GM23338 (cell line): ENCODE data around the gene CSH2. TPM values are rescaled to one million over a fixed set of nuclear protein-coding genes. Genes with fewer than 3 reads are reported as not detected.

Source experiments
- ATAC-seq: fragments of 200-7000 bp; cut with Tn5 transposase; 3 replicates; pipeline ENCODE4 v1.9.1; 2020
- DNase-seq: peaks from one replicate; pipeline ENCODE4 v3.0.0-alpha.2; 2015; ENCODE audit warnings: low spot score
- H2AFZ ChIP-seq: fragments of 200-600 bp; sonication (generic); 2 replicates; pipeline ENCODE4 v1.8.0; 2016; ENCODE audit warnings: antibody characterized with exemption, mild to moderate bottlenecking, moderate library complexity
- H3F3A ChIP-seq: fragments of 200-600 bp; sonication (generic); replicated peaks from 2 replicates; pipeline ENCODE4 v1.8.0; 2017; ENCODE audit warnings: antibody characterized with exemption, mixed run types, low read depth
- H3K27ac ChIP-seq: fragments of 200-600 bp; sonication (generic); 2 replicates; pipeline ENCODE4 v1.6.1; 2016; ENCODE audit warnings: low read depth
- H3K27me3 ChIP-seq: fragments of 200-600 bp; sonication (generic); 2 replicates; pipeline ENCODE4 v1.8.0; 2016; ENCODE audit warnings: mild to moderate bottlenecking, mixed run types, moderate library complexity; ENCODE audit not compliant: insufficient read depth
- H3K36me3 ChIP-seq: fragments of 200-600 bp; sonication (generic); 2 replicates; pipeline ENCODE4 v1.8.0; 2016; ENCODE audit warnings: mild to moderate bottlenecking; ENCODE audit not compliant: insufficient read depth
- H3K4me1 ChIP-seq: fragments of 200-600 bp; sonication (generic); 2 replicates; pipeline ENCODE4 v1.8.0; 2016; ENCODE audit warnings: mild to moderate bottlenecking, moderate library complexity; ENCODE audit not compliant: insufficient read depth
- H3K4me2 ChIP-seq: fragments of 200-600 bp; sonication (generic); 2 replicates; pipeline ENCODE4 v1.7.1; 2017; ENCODE audit warnings: mixed run types
- H3K4me3 ChIP-seq: fragments of 200-600 bp; sonication (generic); 2 replicates; pipeline ENCODE4 v1.6.1; 2016; ENCODE audit warnings: mixed run types
- H3K79me2 ChIP-seq: fragments of 200-600 bp; sonication (generic); replicated peaks from 2 replicates; pipeline ENCODE4 v1.8.0; 2017; ENCODE audit warnings: mild to moderate bottlenecking; ENCODE audit not compliant: insufficient read depth
- H3K9me2 ChIP-seq: fragments of 200-600 bp; sonication (generic); 2 replicates; pipeline ENCODE4 v1.8.0; 2017; ENCODE audit not compliant: insufficient read depth
- H4K20me1 ChIP-seq: fragments of 200-600 bp; sonication (generic); replicated peaks from 2 replicates; pipeline ENCODE4 v1.8.0; 2017; ENCODE audit warnings: mild to moderate bottlenecking; ENCODE audit not compliant: insufficient read depth
- H3K27ac Mint-ChIP-seq: 2 replicates; pipeline ENCODE4 v1.8.0; 2020; ENCODE audit warnings: inconsistent platforms, mild to moderate bottlenecking, moderate library complexity, mixed read lengths
- H3K27me3 Mint-ChIP-seq: 3 replicates; pipeline ENCODE4 v1.8.0; 2022; ENCODE audit warnings: low read depth, mild to moderate bottlenecking, moderate library complexity, mixed read lengths, inconsistent platforms; ENCODE audit not compliant: insufficient read depth, poor library complexity
- H3K36me3 Mint-ChIP-seq: 3 replicates; pipeline ENCODE4 v1.8.0; 2021; ENCODE audit warnings: low read depth, mild to moderate bottlenecking, inconsistent platforms, moderate library complexity, mixed read lengths
- H3K4me1 Mint-ChIP-seq: 3 replicates; pipeline ENCODE4 v1.8.0; 2020; ENCODE audit warnings: mild to moderate bottlenecking, inconsistent platforms, mixed read lengths
- H3K4me3 Mint-ChIP-seq: 3 replicates; pipeline ENCODE4 v1.8.0; 2021; ENCODE audit warnings: moderate library complexity, mild to moderate bottlenecking, inconsistent platforms, mixed read lengths
- H3K9me3 Mint-ChIP-seq: 3 replicates; pipeline ENCODE4 v1.8.0; 2020; ENCODE audit warnings: moderate library complexity, mild to moderate bottlenecking, inconsistent platforms, mixed read lengths
- CREB1 ChIP-seq: fragments of 250-450 bp; sonication (Bioruptor Pico); IDR thresholded peaks from 2 replicates; pipeline ENCODE4 v1.5.0; 2020; ENCODE audit warnings: low read depth, mild to moderate bottlenecking, moderate library complexity
- EZH2 ChIP-seq: fragments of 200-600 bp; sonication (generic); IDR thresholded peaks from one replicate; pipeline ENCODE4 v1.8.0; 2017; ENCODE audit warnings: antibody characterized with exemption, mild to moderate bottlenecking, low read depth; ENCODE audit not compliant: unreplicated experiment
- EZH2phosphoT487 ChIP-seq: fragments of 200-600 bp; sonication (generic); IDR thresholded peaks from one replicate; pipeline ENCODE4 v1.8.1; 2018; ENCODE audit warnings: antibody characterized with exemption; ENCODE audit not compliant: unreplicated experiment
- JUNB ChIP-seq: IDR thresholded peaks from one replicate; pipeline ENCODE4 v1.6.1; 2016; ENCODE audit warnings: antibody characterized with exemption; ENCODE audit not compliant: unreplicated experiment
- NANOG ChIP-seq: IDR thresholded peaks from 2 replicates; pipeline ENCODE4 v1.6.1; 2016; ENCODE audit warnings: antibody characterized with exemption, borderline replicate concordance
- POLR2AphosphoS5 ChIP-seq: IDR thresholded peaks from 2 replicates; pipeline ENCODE4 v1.6.1; 2016; ENCODE audit warnings: antibody characterized with exemption, low read depth
- STAT1 ChIP-seq: IDR thresholded peaks from one replicate; pipeline ENCODE4 v1.6.1; 2016; ENCODE audit warnings: antibody characterized with exemption; ENCODE audit not compliant: unreplicated experiment
- ZNF114 ChIP-seq: fragments of 250-450 bp; sonication (Bioruptor Pico); IDR thresholded peaks from 2 replicates; pipeline ENCODE4 v1.5.0; 2020; ENCODE audit warnings: mild to moderate bottlenecking, moderate library complexity
- ZNF331 ChIP-seq: fragments of 250-450 bp; sonication (Bioruptor Pico); IDR thresholded peaks from 2 replicates; pipeline ENCODE4 v1.5.0; 2020; ENCODE audit warnings: low read depth, mild to moderate bottlenecking, moderate library complexity
- polyA plus RNA-seq: library from polyadenylated mRNA; unstranded; fragments of >200 nt; fragmentation: Nextera tagmentation; extraction: Ambion mirVana; gene quantifications from 2 replicates; pipeline ENCODE4 v1.2.1, GENCODE V29; 2016
- total RNA-seq: library from RNA; depleted of rRNA; stranded (reverse); fragments of >200 nt; shearing (Covaris generic); gene quantifications from 2 replicates; pipeline ENCODE4 v1.2.3, GENCODE V29; 2014
- TF ChIP-seq, protein P1 (sequence below): IDR thresholded peaks from one replicate; pipeline ENCODE4 v1.6.1; 2018; ENCODE audit warnings: antibody characterized with exemption; ENCODE audit not compliant: unreplicated experiment
- TF ChIP-seq, protein P2 (sequence below): IDR thresholded peaks from 2 replicates; pipeline ENCODE4 v1.6.1; 2016; ENCODE audit warnings: antibody characterized with exemption
- TF ChIP-seq, protein P3 (sequence below), 2 experiments: fragments of 200-600 bp in 1 of 2; sonication (generic) in 1 of 2; conservative IDR thresholded peaks; 2 replicates each; pipeline versions ENCODE4 v1.5.1 to v1.6.1; 2016 to 2017; ENCODE audit warnings: antibody characterized with exemption in 2 of 2, low read depth in 2 of 2, mild to moderate bottlenecking in 2 of 2, moderate library complexity in 1 of 2
- TF ChIP-seq, protein P4 (sequence below): fragments of 250-450 bp; sonication (Bioruptor Pico); IDR thresholded peaks from 2 replicates; pipeline ENCODE4 v1.5.0; 2020; ENCODE audit warnings: mild to moderate bottlenecking, moderate library complexity

CSH2 gene
- total and polyA plus RNA-seq, 2 experiments from 2014 or later = 0.37 TPM; not detected in 1

DNA sequence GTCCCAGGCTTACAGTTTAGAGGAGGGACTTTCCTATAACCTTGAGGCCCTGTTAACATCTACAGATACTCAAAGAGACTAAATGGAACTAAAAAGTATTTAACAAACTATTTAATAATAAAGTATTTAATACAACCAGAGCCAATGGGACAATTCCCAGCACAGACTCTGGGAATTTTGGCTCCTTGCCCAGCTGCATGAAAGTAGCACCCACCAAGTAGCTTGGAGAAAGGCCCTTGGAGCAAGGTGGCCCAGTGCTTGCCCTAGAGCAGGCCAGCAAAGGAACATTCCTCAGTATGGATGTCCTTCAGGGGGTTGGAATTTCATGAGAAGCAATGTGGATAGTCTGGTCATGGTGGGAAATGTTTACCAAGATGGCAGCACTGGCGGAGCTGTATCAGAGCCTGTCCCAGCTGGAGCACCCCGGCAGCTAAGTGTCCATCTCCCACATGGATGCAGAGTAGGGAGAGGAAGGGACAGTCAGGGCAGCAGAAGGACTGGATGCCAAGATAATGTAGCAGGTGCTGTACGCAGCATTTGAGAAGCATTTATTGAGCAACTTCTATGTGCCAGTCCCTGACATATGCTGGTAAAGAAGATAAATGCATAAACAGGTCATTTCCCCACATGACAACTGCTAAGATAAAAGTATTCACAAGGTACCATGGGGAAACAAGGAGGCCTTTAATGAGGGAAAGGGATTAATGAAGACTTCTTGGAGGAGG, 25.8 kb downstream of the CSH2 start:
- Histone ChIP-seq H3K27ac (no peak overlapping the region), H4K20me1 (no peaks in the 10 kb centered on the region), H3K4me2 (no peak overlapping the region), H3K4me1 (no peaks in the 10 kb centered on the region), H3K36me3 (no peaks in the 10 kb centered on the region), H3K4me3 (no peak overlapping the region), H3K79me2 (no peaks in the 10 kb centered on the region), H3K27me3 (peaks cover 47% of the 10 kb centered on the region), H3F3A (peaks cover 10% of the 10 kb centered on the region; the same call in 1 of the 2 replicates), H3K9me2 (peaks cover 11% of the 10 kb centered on the region), H2AFZ (no peak overlapping the region)
- ATAC-seq = no peak
- H3K4me1 Mint-ChIP-seq = peaks cover 8% of the 10 kb centered on the region
- no peak overlapping the region; the same call in 2 of the 3 replicates for H3K4me3 Mint-ChIP-seq
- peaks cover 5% of the 10 kb centered on the region; the same call in 1 of the 3 replicates for H3K36me3 Mint-ChIP-seq
- peaks cover 33% of the 10 kb centered on the region for H3K27me3 Mint-ChIP-seq
- H3K27ac Mint-ChIP-seq = no peak overlapping the region
- TF ChIP-seq, protein P1, sequence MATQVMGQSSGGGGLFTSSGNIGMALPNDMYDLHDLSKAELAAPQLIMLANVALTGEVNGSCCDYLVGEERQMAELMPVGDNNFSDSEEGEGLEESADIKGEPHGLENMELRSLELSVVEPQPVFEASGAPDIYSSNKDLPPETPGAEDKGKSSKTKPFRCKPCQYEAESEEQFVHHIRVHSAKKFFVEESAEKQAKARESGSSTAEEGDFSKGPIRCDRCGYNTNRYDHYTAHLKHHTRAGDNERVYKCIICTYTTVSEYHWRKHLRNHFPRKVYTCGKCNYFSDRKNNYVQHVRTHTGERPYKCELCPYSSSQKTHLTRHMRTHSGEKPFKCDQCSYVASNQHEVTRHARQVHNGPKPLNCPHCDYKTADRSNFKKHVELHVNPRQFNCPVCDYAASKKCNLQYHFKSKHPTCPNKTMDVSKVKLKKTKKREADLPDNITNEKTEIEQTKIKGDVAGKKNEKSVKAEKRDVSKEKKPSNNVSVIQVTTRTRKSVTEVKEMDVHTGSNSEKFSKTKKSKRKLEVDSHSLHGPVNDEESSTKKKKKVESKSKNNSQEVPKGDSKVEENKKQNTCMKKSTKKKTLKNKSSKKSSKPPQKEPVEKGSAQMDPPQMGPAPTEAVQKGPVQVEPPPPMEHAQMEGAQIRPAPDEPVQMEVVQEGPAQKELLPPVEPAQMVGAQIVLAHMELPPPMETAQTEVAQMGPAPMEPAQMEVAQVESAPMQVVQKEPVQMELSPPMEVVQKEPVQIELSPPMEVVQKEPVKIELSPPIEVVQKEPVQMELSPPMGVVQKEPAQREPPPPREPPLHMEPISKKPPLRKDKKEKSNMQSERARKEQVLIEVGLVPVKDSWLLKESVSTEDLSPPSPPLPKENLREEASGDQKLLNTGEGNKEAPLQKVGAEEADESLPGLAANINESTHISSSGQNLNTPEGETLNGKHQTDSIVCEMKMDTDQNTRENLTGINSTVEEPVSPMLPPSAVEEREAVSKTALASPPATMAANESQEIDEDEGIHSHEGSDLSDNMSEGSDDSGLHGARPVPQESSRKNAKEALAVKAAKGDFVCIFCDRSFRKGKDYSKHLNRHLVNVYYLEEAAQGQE = no peak
- TF ChIP-seq POLR2AphosphoS5 = no peak
- no peak for TF ChIP-seq STAT1
- TF ChIP-seq ZNF331 (CRISPR knock-in tag) = no peak
- no peak for TF ChIP-seq CREB1
- TF ChIP-seq, protein P2, sequence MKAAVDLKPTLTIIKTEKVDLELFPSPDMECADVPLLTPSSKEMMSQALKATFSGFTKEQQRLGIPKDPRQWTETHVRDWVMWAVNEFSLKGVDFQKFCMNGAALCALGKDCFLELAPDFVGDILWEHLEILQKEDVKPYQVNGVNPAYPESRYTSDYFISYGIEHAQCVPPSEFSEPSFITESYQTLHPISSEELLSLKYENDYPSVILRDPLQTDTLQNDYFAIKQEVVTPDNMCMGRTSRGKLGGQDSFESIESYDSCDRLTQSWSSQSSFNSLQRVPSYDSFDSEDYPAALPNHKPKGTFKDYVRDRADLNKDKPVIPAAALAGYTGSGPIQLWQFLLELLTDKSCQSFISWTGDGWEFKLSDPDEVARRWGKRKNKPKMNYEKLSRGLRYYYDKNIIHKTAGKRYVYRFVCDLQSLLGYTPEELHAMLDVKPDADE = no peak
- TF ChIP-seq, protein P3, sequence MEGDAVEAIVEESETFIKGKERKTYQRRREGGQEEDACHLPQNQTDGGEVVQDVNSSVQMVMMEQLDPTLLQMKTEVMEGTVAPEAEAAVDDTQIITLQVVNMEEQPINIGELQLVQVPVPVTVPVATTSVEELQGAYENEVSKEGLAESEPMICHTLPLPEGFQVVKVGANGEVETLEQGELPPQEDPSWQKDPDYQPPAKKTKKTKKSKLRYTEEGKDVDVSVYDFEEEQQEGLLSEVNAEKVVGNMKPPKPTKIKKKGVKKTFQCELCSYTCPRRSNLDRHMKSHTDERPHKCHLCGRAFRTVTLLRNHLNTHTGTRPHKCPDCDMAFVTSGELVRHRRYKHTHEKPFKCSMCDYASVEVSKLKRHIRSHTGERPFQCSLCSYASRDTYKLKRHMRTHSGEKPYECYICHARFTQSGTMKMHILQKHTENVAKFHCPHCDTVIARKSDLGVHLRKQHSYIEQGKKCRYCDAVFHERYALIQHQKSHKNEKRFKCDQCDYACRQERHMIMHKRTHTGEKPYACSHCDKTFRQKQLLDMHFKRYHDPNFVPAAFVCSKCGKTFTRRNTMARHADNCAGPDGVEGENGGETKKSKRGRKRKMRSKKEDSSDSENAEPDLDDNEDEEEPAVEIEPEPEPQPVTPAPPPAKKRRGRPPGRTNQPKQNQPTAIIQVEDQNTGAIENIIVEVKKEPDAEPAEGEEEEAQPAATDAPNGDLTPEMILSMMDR (conservative IDR thresholded peaks at IDR 0.05; ENCODE audit: low read depth in 2 of 2) = no peak
- no peak for TF ChIP-seq NANOG
- TF ChIP-seq, protein P4, sequence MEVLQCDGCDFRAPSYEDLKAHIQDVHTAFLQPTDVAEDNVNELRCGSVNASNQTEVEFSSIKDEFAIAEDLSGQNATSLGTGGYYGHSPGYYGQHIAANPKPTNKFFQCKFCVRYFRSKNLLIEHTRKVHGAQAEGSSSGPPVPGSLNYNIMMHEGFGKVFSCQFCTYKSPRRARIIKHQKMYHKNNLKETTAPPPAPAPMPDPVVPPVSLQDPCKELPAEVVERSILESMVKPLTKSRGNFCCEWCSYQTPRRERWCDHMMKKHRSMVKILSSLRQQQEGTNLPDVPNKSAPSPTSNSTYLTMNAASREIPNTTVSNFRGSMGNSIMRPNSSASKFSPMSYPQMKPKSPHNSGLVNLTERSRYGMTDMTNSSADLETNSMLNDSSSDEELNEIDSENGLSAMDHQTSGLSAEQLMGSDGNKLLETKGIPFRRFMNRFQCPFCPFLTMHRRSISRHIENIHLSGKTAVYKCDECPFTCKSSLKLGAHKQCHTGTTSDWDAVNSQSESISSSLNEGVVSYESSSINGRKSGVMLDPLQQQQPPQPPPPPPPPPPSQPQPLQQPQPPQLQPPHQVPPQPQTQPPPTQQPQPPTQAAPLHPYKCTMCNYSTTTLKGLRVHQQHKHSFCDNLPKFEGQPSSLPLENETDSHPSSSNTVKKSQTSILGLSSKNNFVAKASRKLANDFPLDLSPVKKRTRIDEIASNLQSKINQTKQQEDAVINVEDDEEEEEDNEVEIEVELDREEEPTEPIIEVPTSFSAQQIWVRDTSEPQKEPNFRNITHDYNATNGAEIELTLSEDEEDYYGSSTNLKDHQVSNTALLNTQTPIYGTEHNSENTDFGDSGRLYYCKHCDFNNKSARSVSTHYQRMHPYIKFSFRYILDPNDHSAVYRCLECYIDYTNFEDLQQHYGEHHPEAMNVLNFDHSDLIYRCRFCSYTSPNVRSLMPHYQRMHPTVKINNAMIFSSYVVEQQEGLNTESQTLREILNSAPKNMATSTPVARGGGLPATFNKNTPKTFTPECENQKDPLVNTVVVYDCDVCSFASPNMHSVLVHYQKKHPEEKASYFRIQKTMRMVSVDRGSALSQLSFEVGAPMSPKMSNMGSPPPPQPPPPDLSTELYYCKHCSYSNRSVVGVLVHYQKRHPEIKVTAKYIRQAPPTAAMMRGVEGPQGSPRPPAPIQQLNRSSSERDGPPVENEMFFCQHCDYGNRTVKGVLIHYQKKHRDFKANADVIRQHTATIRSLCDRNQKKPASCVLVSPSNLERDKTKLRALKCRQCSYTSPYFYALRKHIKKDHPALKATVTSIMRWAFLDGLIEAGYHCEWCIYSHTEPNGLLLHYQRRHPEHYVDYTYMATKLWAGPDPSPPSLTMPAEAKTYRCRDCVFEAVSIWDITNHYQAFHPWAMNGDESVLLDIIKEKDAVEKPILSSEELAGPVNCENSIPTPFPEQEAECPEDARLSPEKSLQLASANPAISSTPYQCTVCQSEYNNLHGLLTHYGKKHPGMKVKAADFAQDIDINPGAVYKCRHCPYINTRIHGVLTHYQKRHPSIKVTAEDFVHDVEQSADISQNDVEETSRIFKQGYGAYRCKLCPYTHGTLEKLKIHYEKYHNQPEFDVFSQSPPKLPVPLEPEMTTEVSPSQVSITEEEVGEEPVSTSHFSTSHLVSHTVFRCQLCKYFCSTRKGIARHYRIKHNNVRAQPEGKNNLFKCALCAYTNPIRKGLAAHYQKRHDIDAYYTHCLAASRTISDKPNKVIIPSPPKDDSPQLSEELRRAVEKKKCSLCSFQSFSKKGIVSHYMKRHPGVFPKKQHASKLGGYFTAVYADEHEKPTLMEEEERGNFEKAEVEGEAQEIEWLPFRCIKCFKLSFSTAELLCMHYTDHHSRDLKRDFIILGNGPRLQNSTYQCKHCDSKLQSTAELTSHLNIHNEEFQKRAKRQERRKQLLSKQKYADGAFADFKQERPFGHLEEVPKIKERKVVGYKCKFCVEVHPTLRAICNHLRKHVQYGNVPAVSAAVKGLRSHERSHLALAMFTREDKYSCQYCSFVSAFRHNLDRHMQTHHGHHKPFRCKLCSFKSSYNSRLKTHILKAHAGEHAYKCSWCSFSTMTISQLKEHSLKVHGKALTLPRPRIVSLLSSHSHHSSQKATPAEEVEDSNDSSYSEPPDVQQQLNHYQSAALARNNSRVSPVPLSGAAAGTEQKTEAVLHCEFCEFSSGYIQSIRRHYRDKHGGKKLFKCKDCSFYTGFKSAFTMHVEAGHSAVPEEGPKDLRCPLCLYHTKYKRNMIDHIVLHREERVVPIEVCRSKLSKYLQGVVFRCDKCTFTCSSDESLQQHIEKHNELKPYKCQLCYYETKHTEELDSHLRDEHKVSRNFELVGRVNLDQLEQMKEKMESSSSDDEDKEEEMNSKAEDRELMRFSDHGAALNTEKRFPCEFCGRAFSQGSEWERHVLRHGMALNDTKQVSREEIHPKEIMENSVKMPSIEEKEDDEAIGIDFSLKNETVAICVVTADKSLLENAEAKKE (CRISPR knock-in tag) = no peak
- TF ChIP-seq ZNF114 (CRISPR knock-in tag) = no peak
- no peak for TF ChIP-seq JUNB
- no peak for TF ChIP-seq EZH2
- no peak for TF ChIP-seq EZH2phosphoT487
- DNase-seq = no peak
- peaks cover 19% of the 10 kb centered on the region for H3K9me3 Mint-ChIP-seq
